Hepatocyte (in vitro differentiated cells): ENCODE results near the gene PDE4B. TPM values are rescaled to one million over a fixed set of nuclear protein-coding genes. Genes with fewer than 3 reads are reported as not detected.

ENCODE experiments used
- DNase-seq: peaks from one replicate; pipeline ENCODE4 v3.0.0-alpha.2; 2016; ENCODE audit warnings: low spot score
- H2AFZ ChIP-seq: fragments of 200-600 bp; sonication (generic); 2 replicates; pipeline ENCODE4 v1.6.0; 2016; ENCODE audit warnings: antibody characterized with exemption, mild to moderate bottlenecking
- H3K27ac ChIP-seq: fragments of 200-600 bp; sonication (generic); 2 replicates; pipeline ENCODE4 v1.5.1; 2016; ENCODE audit warnings: mild to moderate bottlenecking
- H3K27me3 ChIP-seq: fragments of 200-600 bp; sonication (generic); 2 replicates; pipeline ENCODE4 v1.6.1; 2016
- H3K36me3 ChIP-seq: fragments of 200-600 bp; sonication (generic); replicated peaks from 2 replicates; pipeline ENCODE4 v1.5.1; 2016; ENCODE audit warnings: low read depth; ENCODE audit not compliant: insufficient read depth
- H3K4me1 ChIP-seq: fragments of 200-600 bp; sonication (generic); 2 replicates; pipeline ENCODE4 v1.5.1; 2016; ENCODE audit warnings: mild to moderate bottlenecking, moderate library complexity; ENCODE audit not compliant: insufficient read depth
- H3K4me2 ChIP-seq: fragments of 200-600 bp; sonication (generic); 2 replicates; pipeline ENCODE4 v1.6.0; 2016
- H3K4me3 ChIP-seq: fragments of 200-600 bp; sonication (generic); 2 replicates; pipeline ENCODE4 v1.5.1; 2016; ENCODE audit warnings: mild to moderate bottlenecking
- H3K79me2 ChIP-seq: fragments of 200-600 bp; sonication (generic); 2 replicates; pipeline ENCODE4 v1.6.0; 2017; ENCODE audit warnings: mild to moderate bottlenecking
- H3K9me2 ChIP-seq: fragments of 200-600 bp; sonication (generic); replicated peaks from 2 replicates; pipeline ENCODE4 v1.6.0; 2017; ENCODE audit warnings: mild to moderate bottlenecking; ENCODE audit not compliant: insufficient read depth
- H3K9me3 ChIP-seq: fragments of 200-600 bp; sonication (generic); 2 replicates; pipeline ENCODE4 v1.5.1; 2016; ENCODE audit warnings: low read depth, mild to moderate bottlenecking
- H4K20me1 ChIP-seq: fragments of 200-600 bp; sonication (generic); 2 replicates; pipeline ENCODE4 v1.6.0; 2016; ENCODE audit warnings: mild to moderate bottlenecking; ENCODE audit not compliant: insufficient read depth, poor library complexity, severe bottlenecking
- CTCF ChIP-seq: fragments of 200-600 bp; sonication (generic); IDR thresholded peaks from 2 replicates; pipeline ENCODE4 v1.5.1; 2016; ENCODE audit warnings: antibody characterized with exemption, mild to moderate bottlenecking; ENCODE audit not compliant: poor library complexity
- EZH2 ChIP-seq: fragments of 200-600 bp; sonication (generic); IDR thresholded peaks from 2 replicates; pipeline ENCODE4 v1.6.1; 2016; ENCODE audit warnings: antibody characterized with exemption, mild to moderate bottlenecking, borderline replicate concordance
- EZH2phosphoT487 ChIP-seq: fragments of 200-600 bp; sonication (generic); IDR thresholded peaks from one replicate; pipeline ENCODE4 v1.6.1; 2018; ENCODE audit warnings: antibody characterized with exemption, mild to moderate bottlenecking, low read depth, moderate library complexity; ENCODE audit not compliant: unreplicated experiment, severe bottlenecking
- WGBS: methylation state at CpG from one replicate; pipeline ENCODE4 v1.1.6; 2016; ENCODE audit warnings: low lambda C conversion rate; ENCODE audit errors: missing lambda C conversion rate; 5-methylcytosine and 5-hydroxymethylcytosine counted together
- polyA plus RNA-seq: library from polyadenylated mRNA; unstranded; fragments of >200 nt; fragmentation: Nextera tagmentation; extraction: Ambion mirVana; gene quantifications from 2 replicates; pipeline ENCODE4 v1.2.1, GENCODE V29; 2016
- total RNA-seq: library from RNA; depleted of rRNA; stranded (reverse); fragments of >200 nt; gene quantifications from 2 replicates; pipeline ENCODE4 v1.2.3, GENCODE V29; 2014

PDE4B gene
- total and polyA plus RNA-seq, 2 experiments from 2014 or later: 1.8 to 3.4 TPM

GRCh38 chr1:66302184-66302742, 509.6 kb downstream of the PDE4B start:
- H3K79me2 ChIP-seq: no peaks in the 10 kb centered on the region
- 98% methylated on average over 3 of the region's 3 CpGs for WGBS

GRCh38 chr1:66302815-66303214, 510.1 kb downstream of the PDE4B start:
- no peak overlapping the region for H3K27ac ChIP-seq
- no peaks in the 10 kb centered on the region for H3K27me3 ChIP-seq
- no peaks in the 10 kb centered on the region for H3K9me3 ChIP-seq
- H3K4me1 ChIP-seq: no peaks in the 10 kb centered on the region
- 69% methylated on average over 1 of the region's 1 CpG for WGBS
- no peak for DNase-seq
- H4K20me1 ChIP-seq: no peaks in the 10 kb centered on the region
- H3K79me2 ChIP-seq: no peaks in the 10 kb centered on the region
- H3K4me3 ChIP-seq: no peak overlapping the region
- no peaks in the 10 kb centered on the region for H3K36me3 ChIP-seq
- no peak overlapping the region for H2AFZ ChIP-seq
- H3K4me2 ChIP-seq: no peak overlapping the region
- H3K9me2 ChIP-seq: no peaks in the 10 kb centered on the region
- no peak for TF ChIP-seq EZH2
- no peak for TF ChIP-seq CTCF
- TF ChIP-seq EZH2phosphoT487: no peak

More at GRCh38 chr1:66302184-66302742, 509.6 kb downstream of the PDE4B start:
- no peak overlapping the region for H3K4me3 ChIP-seq
- H3K36me3 ChIP-seq: no peaks in the 10 kb centered on the region
- no peaks in the 10 kb centered on the region for H3K4me1 ChIP-seq
- TF ChIP-seq EZH2 (no peak), EZH2phosphoT487 (no peak), CTCF (no peak)
- no peaks in the 10 kb centered on the region for H3K9me3 ChIP-seq
- H3K9me2 ChIP-seq: no peaks in the 10 kb centered on the region
- no peak overlapping the region for H2AFZ ChIP-seq
- no peaks in the 10 kb centered on the region for H3K27me3 ChIP-seq
- H3K4me2 ChIP-seq: no peak overlapping the region
- no peak for DNase-seq
- no peaks in the 10 kb centered on the region for H4K20me1 ChIP-seq
- no peak overlapping the region for H3K27ac ChIP-seq

- no peak overlapping the region for H3K27ac ChIP-seq
- no peaks in the 10 kb centered on the region for H3K9me3 ChIP-seq
- H3K4me1 ChIP-seq: no peaks in the 10 kb centered on the region
- no peaks in the 10 kb centered on the region for H4K20me1 ChIP-seq
- no peaks in the 10 kb centered on the region for H3K36me3 ChIP-seq
- 94% methylated on average over 2 of the region's 2 CpGs for WGBS
- H3K4me2 ChIP-seq: no peak overlapping the region
- H3K9me2 ChIP-seq: no peaks in the 10 kb centered on the region
- no peaks in the 10 kb centered on the region for H3K27me3 ChIP-seq
- H3K4me3 ChIP-seq: no peak overlapping the region
- H2AFZ ChIP-seq: no peak overlapping the region
- no peak for TF ChIP-seq EZH2
- no peak for TF ChIP-seq CTCF
- TF ChIP-seq EZH2phosphoT487: no peak
- DNase-seq: no peak
- H3K79me2 ChIP-seq: no peaks in the 10 kb centered on the region
Observed at GRCh38 chr1:66303646-66304045, 511.0 kb downstream of the PDE4B start.
